Activated CD4-positive, alpha-beta T cell treated with anti-CD3 and anti-CD28 coated beads, Interleukin-2, amount 50 U/mL, for 16 hours (primary cell): Measurements from ENCODE around the gene AMOTL2.

Experiments
- DNase-seq: peaks from one replicate; pipeline ENCODE4 v3.0.0-alpha.2; 2020

The AMOTL2 gene

GRCh38 chr3:134374105-134374790, at the start of gene AMOTL2:
AMOTL2 (minus strand) TSS chr3:134374447; CDS start chr3:134371433, 3,014 bp downstream.
- DNase-seq = no peak

- DNase-seq = no peak
Observed at GRCh38 chr3:134423153-134423552, 48.9 kb upstream of the AMOTL2 start.

GRCh38 chr3:134419960-134420321, 45.7 kb upstream of the AMOTL2 start:
- no peak for DNase-seq

- DNase-seq = no peak
Observed at GRCh38 chr3:134419214-134419959, 45.1 kb upstream of the AMOTL2 start.

GRCh38 chr3:134409041-134409440, 34.8 kb upstream of the AMOTL2 start:
- DNase-seq = no peak

- no peak for DNase-seq
Observed at GRCh38 chr3:134407239-134407625, 33.0 kb upstream of the AMOTL2 start.

- DNase-seq = no peak
Observed at GRCh38 chr3:134406331-134407238, 32.3 kb upstream of the AMOTL2 start.

GRCh38 chr3:134404366-134404885, 30.2 kb upstream of the AMOTL2 start:
- DNase-seq = no peak

GRCh38 chr3:134397755-134398154, 23.5 kb upstream of the AMOTL2 start:
- DNase-seq = no peak

GRCh38 chr3:134395103-134395502, 20.9 kb upstream of the AMOTL2 start:
- DNase-seq = no peak

GRCh38 chr3:134394380-134394779, 20.1 kb upstream of the AMOTL2 start:
- no peak for DNase-seq

GRCh38 chr3:134393074-134393473, 18.8 kb upstream of the AMOTL2 start:
- no peak for DNase-seq

GRCh38 chr3:134392336-134392983, 18.2 kb upstream of the AMOTL2 start:
- DNase-seq = no peak

GRCh38 chr3:134389865-134390264, 15.6 kb upstream of the AMOTL2 start:
- DNase-seq = no peak

- DNase-seq = no peak
Observed at GRCh38 chr3:134388788-134389485, 14.7 kb upstream of the AMOTL2 start.

- DNase-seq = no peak
Observed at GRCh38 chr3:134388292-134388691, 14.0 kb upstream of the AMOTL2 start.

- DNase-seq = no peak
Observed at GRCh38 chr3:134387293-134387692, 13.0 kb upstream of the AMOTL2 start.

GRCh38 chr3:134384963-134385362, 10.7 kb upstream of the AMOTL2 start:
- no peak for DNase-seq

- no peak for DNase-seq
Observed at GRCh38 chr3:134381831-134382442, 7.7 kb upstream of the AMOTL2 start.

- DNase-seq = no peak
Observed at GRCh38 chr3:134381076-134381475, 6.8 kb upstream of the AMOTL2 start.

GRCh38 chr3:134380249-134380648, 6.0 kb upstream of the AMOTL2 start:
- no peak for DNase-seq

- DNase-seq = no peak
Observed at GRCh38 chr3:134378818-134379217, 4.6 kb upstream of the AMOTL2 start.
